Osteocyte (in vitro differentiated cells): ENCODE measurements around the gene MEP1B. TPM values are rescaled to one million over a fixed set of nuclear protein-coding genes. Genes with fewer than 3 reads are reported as not detected.

Experiments
- DNase-seq: peaks from one replicate; pipeline ENCODE4 v3.0.0; 2021; ENCODE audit warnings: mixed read lengths; ENCODE audit not compliant: unreplicated experiment; ENCODE audit errors: extremely low spot score
- H3K27ac Mint-ChIP-seq: one replicate; pipeline ENCODE4 v1.8.0; 2021; ENCODE audit warnings: mild to moderate bottlenecking, mixed read lengths; ENCODE audit not compliant: unreplicated experiment
- H3K27me3 Mint-ChIP-seq: one replicate; pipeline ENCODE4 v1.8.0; 2021; ENCODE audit warnings: mixed read lengths; ENCODE audit not compliant: unreplicated experiment
- H3K36me3 Mint-ChIP-seq: one replicate; pipeline ENCODE4 v1.8.0; 2021; ENCODE audit warnings: mixed read lengths; ENCODE audit not compliant: unreplicated experiment
- H3K4me1 Mint-ChIP-seq: one replicate; pipeline ENCODE4 v1.8.0; 2021; ENCODE audit warnings: mixed read lengths; ENCODE audit not compliant: unreplicated experiment
- H3K4me3 Mint-ChIP-seq: one replicate; pipeline ENCODE4 v1.8.0; 2021; ENCODE audit warnings: mild to moderate bottlenecking, moderate library complexity, mixed read lengths; ENCODE audit not compliant: unreplicated experiment
- H3K9me3 Mint-ChIP-seq: one replicate; pipeline ENCODE4 v1.8.0; 2021; ENCODE audit warnings: mixed read lengths; ENCODE audit not compliant: unreplicated experiment
- total RNA-seq: library from RNA; stranded (reverse); gene quantifications from 2 replicates; pipeline ENCODE4 v1.2.1, GENCODE V29; 2021
- TF ChIP-seq, protein P1 (sequence below): fragments of 200-600 bp; sonication (generic); IDR thresholded peaks from 2 replicates; pipeline ENCODE4 v1.5.0; 2021; ENCODE audit warnings: antibody characterized with exemption, mild to moderate bottlenecking, moderate library complexity

MEP1B gene
- total RNA-seq, 1 donor from 2014 or later: not detected

DNA sequence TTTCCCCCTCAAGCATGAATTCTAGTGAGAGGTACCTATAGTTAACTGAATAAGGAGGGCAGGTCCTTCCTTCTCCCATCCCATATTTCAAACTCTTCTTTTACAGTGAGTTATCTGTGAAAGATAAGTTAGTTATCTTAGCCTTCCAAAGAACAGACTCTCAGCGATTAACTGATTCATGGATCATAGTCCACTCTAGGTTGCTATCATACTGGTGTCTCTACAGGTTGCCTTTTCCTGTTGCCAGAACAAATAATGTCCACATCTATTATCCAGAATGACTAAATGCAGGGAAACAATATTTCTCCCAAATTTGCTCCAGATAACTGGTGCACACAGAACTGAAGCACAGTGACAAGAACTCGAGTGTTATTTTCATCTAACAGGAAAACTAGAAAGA lies 68.3 kb downstream of the MEP1B start:
- no peak for DNase-seq
- H3K4me3 Mint-ChIP-seq: no peak overlapping the region
- no peaks in the 10 kb centered on the region for H3K36me3 Mint-ChIP-seq
- no peak overlapping the region for H3K27ac Mint-ChIP-seq
- TF ChIP-seq, protein P1, sequence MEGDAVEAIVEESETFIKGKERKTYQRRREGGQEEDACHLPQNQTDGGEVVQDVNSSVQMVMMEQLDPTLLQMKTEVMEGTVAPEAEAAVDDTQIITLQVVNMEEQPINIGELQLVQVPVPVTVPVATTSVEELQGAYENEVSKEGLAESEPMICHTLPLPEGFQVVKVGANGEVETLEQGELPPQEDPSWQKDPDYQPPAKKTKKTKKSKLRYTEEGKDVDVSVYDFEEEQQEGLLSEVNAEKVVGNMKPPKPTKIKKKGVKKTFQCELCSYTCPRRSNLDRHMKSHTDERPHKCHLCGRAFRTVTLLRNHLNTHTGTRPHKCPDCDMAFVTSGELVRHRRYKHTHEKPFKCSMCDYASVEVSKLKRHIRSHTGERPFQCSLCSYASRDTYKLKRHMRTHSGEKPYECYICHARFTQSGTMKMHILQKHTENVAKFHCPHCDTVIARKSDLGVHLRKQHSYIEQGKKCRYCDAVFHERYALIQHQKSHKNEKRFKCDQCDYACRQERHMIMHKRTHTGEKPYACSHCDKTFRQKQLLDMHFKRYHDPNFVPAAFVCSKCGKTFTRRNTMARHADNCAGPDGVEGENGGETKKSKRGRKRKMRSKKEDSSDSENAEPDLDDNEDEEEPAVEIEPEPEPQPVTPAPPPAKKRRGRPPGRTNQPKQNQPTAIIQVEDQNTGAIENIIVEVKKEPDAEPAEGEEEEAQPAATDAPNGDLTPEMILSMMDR: no peak
- peaks cover 11% of the 10 kb centered on the region for H3K27me3 Mint-ChIP-seq
- H3K4me1 Mint-ChIP-seq: no peaks in the 10 kb centered on the region
- no peaks in the 10 kb centered on the region for H3K9me3 Mint-ChIP-seq

DNA sequence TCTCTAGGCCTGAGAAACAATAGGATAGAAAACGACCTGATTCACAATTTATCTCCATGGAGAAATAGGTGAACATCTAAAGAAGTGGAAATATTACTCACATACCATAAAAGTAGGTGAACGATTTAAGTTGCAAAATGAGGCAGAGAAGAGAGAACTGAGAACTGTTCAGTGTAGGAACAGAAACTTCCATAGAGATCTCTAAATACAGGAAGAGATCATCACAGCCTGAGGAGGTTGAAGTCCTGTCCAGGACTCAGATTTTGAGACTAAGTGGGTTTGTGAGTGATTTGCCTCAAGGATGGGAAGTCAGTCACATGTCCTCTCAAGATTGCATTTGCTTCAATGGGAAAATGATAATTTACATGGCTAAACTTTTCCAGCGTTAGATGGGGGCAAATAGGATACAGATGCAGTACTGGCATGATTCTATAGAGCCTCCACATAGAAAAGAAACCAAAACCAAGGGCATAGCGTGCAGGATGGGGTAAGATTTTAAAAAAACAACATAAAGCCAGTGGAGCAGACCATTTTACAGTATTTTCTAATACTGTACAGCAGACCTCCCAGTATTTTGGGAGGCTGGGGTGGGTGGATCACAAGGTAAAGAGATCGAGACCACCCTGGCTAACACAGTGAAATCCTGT lies 68.8 kb downstream of the MEP1B start:
- Mint-ChIP-seq H3K27ac (no peak overlapping the region), H3K4me3 (no peak overlapping the region), H3K27me3 (peaks cover 11% of the 10 kb centered on the region), H3K4me1 (no peaks in the 10 kb centered on the region), H3K36me3 (no peaks in the 10 kb centered on the region), H3K9me3 (no peaks in the 10 kb centered on the region)
- DNase-seq: no peak
- TF ChIP-seq, protein P1: no peak

DNA sequence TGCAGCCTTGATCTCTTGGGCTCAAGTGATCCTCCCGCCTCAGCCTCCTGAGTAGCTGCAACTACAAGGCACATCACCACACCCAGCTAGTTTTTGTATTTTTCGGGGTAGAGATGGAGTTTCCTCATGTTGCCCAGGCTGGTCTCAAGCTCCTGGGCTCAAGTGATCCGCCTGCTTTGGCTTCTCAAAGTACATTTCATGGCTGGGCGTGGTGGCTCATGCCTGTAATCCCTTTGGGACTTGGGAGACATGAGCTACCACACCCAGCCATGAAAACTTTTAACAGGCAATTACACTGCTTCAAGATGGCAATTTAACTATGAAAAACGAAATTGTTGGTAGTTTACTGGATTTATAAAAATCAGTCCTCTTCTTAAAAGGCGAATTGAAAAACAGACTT lies 69.7 kb downstream of the MEP1B start:
- no peak for DNase-seq
- H3K27ac Mint-ChIP-seq: no peak overlapping the region
- H3K36me3 Mint-ChIP-seq: no peaks in the 10 kb centered on the region
- no peaks in the 10 kb centered on the region for H3K9me3 Mint-ChIP-seq
- TF ChIP-seq, protein P1: no peak
- no peaks in the 10 kb centered on the region for H3K4me1 Mint-ChIP-seq
- H3K27me3 Mint-ChIP-seq: peaks cover 11% of the 10 kb centered on the region
- no peak overlapping the region for H3K4me3 Mint-ChIP-seq

DNA sequence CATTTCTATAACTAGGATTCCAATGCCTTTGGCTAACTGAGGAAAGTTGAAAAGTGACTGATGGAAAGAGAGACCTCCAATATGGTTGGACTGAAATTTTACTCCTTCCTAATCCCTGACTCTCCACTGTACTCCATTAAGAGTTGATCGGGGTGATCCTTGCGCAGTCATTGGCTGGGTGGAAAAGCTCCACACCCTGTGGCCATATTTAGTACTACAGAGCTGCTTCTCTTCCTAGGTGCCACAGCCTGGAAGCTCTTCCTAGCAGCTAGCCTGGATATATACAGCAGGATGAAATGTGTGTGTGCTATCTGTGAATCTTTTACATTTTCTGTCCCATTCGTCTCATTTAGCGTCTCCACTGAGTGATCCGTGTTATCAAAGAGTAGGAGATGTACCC lies 71.2 kb downstream of the MEP1B start:
- H3K36me3 Mint-ChIP-seq: no peaks in the 10 kb centered on the region
- peaks cover 16% of the 10 kb centered on the region for H3K27me3 Mint-ChIP-seq
- no peak for DNase-seq
- H3K27ac Mint-ChIP-seq: no peak overlapping the region
- TF ChIP-seq, protein P1: no peak
- no peaks in the 10 kb centered on the region for H3K9me3 Mint-ChIP-seq
- no peak overlapping the region for H3K4me3 Mint-ChIP-seq
- no peaks in the 10 kb centered on the region for H3K4me1 Mint-ChIP-seq

DNA sequence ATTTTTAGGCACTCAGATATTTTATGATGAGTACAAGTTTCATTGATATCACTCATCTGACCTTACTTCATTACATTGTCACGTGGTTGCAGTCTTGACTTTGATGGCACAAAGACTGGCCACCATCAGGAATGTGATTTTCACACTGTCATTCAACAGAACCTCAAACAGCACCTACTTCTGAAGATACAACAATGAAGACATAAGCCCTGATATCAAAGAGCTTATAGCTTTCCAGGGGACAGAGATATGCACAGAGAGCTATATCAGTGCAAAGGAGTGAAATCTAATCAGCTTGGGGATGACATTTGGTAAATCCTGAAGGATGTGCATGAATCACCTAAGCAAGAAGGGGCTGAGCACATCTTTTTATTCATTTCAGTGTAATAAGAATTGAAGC lies 72.3 kb downstream of the MEP1B start:
- Mint-ChIP-seq H3K27me3 (peaks cover 16% of the 10 kb centered on the region), H3K9me3 (no peaks in the 10 kb centered on the region), H3K4me1 (no peaks in the 10 kb centered on the region), H3K4me3 (no peak overlapping the region), H3K27ac (no peak overlapping the region), H3K36me3 (no peaks in the 10 kb centered on the region)
- DNase-seq: no peak
- TF ChIP-seq, protein P1: no peak
